Right renal cortex interstitium (tissue), 3 donors: ENCODE results near the gene COL25A1. TPM values are rescaled to one million over a fixed set of nuclear protein-coding genes. Genes with fewer than 3 reads are reported as not detected.
"Not testable (repeated sequence)": the region's sequence is repeated elsewhere in the genome, so short reads cannot be mapped to it uniquely, and the experiment has no call there.

Experiments used
- DNase-seq, 3 donors: peaks; one replicate each; pipeline ENCODE4 v3.0.0-alpha.2; 2013; ENCODE audit warnings: low read depth in 3 of 3, low spot score in 2 of 3
- polyA plus RNA-seq, 3 donors: library from polyadenylated mRNA; unstranded; fragments of 120-200 nt; gene quantifications; one replicate each; pipeline ENCODE4 v1.2.1, GENCODE V29; 2013; ENCODE audit not compliant: insufficient read length in 3 of 3

COL25A1 gene
- polyA plus RNA-seq, 3 donors = 11.6 to 20.0 (median 16.8) TPM

DNA sequence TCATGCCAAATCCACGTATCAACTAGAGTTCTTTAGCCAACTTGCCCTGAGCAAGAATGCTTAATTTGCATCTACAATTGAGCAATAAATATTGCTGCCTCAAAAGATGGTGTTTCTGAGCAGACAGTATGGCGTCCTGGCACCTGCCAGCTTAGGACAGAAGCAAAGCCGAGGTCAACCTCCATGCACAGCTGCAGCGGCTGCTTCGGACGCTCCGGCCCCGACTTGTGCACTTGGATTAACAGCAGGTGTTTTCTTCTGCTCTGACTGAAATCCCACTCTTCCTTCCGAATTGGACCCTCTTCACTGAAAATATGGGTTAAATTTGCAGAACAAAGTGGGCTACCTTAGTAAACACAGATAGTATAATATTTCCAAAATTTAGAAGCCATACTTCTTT, 324.4 kb downstream of the COL25A1 start:
- DNase-seq = no peak

DNA sequence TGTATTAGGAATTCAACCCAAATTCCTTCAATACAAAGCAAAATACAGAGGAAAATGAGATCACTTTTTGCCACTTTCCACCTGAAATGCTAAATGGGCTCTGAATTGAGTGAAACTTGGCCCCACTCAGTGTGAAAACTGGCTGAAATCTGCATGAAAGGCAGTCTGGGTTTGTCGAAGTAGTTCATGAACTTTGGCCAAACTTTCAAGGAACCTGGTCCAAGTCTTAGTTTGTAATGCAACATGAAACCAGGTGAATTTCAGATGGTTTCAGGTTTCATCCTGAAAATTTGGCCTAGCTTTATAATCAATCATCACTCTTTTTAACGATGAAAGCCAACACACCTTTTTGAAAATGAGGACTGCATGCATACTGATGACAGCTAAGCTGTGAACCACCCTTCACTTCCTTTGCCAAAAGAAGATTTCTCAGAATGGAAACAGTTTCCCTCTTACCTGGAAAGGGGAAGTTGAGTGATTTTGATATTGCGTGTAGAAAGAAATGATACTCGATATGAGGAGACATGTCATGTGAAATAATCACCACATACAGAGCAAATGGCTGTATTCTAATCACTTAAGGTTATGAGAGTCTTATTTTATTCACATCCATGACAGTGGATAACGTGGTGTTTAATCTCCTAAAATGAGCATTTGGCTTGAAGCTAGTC, 329.7 kb downstream of the COL25A1 start:
- no peak for DNase-seq

DNA sequence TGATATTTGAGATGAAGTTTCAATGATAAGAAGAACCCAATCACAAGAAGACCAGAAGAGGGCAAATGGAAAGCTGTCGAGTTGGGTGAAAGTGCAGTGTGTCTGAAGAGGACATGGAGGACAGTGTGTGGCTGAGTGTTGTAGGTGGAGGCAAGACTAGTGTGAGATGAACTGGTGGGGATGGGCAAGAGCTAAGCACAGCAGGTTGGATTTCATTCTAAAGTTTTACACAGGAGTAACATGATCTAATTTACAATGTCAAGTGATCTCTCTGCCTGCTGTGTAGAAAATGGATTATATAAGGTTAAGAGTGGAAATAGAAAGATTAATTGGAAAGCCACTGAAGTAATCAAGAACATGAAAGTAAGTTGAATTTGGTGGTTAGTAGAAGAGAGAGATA, 331.0 kb downstream of the COL25A1 start:
- DNase-seq = no peak

DNA sequence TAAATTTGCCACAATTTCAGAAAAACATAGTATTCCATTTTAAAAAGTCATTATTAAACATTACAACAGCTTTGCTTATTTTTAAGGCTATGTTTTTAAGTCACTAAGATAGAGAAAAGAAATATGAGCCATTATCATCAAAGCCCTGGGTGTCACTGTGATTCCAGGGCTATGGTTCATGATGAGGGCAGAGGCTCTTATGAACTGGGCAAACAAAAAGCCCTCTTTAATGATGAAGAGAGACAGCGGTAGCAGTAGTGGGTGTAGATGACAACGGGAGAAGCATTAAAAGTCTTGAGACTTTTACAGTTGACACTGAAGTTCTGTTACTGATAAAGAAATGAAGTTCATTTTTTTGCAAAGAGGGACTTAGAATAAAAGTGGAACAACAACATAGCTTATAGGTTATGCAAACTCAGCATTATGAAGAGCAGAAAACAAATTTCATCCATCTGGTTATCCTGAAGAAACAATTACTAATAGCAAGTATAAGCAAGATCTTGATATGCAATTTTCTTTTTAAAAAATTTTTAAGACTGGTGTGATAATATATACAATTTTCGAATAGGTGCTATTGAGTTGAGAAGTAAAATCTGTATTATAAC, 336.9 kb downstream of the COL25A1 start:
- peak; percentile 41 to 57 (median 47) for DNase-seq

DNA sequence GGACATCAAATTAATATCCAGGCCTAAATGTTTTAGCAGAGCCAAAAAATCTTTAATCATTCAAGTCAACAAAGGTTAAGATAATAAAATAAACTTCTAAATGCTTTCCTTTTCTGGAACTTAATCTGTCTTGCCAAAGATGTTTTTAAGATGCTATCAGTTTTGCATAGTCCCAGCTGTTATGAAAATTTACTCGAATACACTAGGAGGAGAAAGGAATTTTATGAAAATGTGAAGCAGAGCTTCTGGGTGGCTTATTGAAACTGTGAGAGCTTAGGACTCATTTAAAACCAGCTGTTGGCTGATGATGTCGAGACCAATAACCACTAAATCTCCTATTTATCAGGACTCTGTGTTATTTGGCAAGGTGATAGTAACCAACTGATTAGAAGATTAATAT, 337.4 kb downstream of the COL25A1 start:
- peak; percentile 50 to 69 (median 61) for DNase-seq

DNA sequence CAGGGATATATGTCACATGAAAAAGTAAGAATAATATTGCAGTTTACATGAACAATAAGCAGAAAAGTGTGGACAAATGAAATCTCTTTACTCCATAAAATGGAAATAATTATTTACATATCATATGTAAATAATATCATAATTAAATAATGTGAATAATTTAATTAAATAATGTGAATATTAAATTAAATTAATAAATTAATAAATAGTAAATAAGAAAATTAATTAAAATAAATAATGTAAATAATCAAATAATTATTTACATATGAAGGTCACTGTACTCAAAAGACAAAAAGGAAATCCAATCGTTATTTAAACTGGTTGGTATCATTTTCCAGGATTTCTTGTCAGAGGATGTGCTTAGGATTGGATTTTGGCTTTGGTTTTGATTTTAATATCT, 338.5 kb downstream of the COL25A1 start:
- no peak for DNase-seq

- no peak for DNase-seq
Observed at GRCh38 chr4:108959491-108959890, 343.0 kb downstream of the COL25A1 start.

DNA sequence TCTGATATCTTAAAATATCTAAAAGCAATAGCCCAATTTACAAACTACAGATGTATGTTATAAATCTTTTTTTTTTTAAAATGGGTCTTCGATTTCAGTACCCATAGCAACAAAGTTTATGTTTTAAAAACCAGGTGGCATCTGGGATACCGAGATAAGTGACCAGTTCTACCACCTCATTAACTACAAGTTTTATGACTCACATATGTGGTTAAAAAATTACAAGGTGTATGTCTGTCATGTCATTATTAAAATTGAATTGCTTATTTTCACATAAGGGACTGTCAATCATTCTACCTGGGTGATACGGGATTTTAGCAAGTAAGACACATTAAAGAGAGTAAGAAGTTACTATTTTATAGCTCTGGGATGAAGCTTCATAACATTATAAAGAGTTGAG, 347.6 kb downstream of the COL25A1 start:
- no peak for DNase-seq

DNA sequence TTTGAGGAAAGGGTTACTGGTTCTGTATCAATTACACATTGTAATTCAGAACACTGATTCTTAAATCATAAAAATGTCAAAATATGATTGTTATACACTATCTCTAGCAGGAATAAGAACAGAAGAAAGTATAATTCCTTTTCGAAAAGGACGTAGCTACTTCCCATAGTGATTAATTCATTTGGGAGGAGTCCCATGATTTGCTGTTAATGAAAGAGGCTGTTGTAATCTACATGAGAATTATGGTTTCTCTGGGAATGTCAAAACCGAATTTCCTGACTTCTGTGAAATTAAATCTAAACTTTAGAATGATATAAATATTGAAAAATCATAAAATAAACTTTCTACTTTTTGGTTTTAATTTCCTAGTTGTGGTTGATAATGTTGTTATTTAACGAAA, 348.5 kb downstream of the COL25A1 start:
- no peak for DNase-seq

DNA sequence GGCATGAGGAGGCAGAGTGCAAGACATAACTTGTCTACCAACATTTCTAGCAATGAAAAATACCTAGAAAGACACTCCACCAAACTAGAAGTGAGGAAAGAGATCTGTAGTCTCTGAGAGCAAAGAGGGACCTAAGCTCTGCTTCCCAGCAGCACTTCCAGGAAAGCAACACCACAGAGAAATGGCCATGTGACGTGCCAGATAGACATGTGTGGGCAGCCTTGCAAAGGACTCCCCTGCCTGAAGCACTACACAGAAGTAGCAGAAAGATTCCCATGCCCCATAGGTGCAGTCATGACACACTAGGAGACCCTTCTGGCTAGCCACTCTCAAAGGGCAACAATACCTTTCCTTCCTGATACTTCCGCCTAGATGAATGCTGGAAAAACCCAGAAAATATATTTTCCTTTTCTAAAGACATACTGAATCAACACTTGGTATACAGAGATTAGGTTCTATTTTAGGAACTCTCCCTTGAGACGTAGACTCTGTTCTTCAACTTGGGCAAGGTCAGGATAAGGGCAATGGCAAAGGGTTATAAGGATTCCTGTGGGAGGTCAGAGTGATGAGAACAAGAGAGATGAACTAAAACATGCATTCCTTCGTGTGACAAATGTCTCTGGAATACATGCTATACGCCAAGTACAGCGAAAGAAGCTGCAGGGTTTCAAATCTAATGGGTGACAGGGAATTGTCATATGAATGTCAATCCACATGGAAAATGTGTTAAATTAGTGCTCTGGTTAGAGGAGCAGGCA, 352.1 kb downstream of the COL25A1 start:
- no peak for DNase-seq

- no peak for DNase-seq
Observed at GRCh38 chr4:108947526-108947925, 354.9 kb downstream of the COL25A1 start.

GRCh38 chr4:108946237-108946636, 356.2 kb downstream of the COL25A1 start:
- no peak for DNase-seq

GRCh38 chr4:108943976-108944591, 358.4 kb downstream of the COL25A1 start:
- DNase-seq = no peak

DNA sequence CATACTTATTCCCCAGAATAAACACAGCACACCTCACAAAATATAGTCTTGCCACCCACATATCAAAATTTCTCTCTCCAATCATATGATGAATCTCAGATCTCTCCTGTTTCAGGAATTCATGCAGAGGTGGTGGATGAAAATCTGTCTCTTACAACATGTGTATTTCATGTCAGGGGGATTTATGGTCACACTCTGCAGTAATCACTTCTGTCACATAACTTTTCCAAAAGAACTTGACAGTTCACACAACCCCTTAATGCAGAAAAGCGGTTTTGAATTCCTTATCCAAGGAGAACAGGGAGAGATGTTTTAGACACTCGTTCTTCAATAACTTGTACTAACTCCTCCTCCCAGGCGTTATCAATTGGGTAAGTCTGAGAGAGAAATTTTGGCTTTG, 359.1 kb downstream of the COL25A1 start:
- no peak for DNase-seq

DNA sequence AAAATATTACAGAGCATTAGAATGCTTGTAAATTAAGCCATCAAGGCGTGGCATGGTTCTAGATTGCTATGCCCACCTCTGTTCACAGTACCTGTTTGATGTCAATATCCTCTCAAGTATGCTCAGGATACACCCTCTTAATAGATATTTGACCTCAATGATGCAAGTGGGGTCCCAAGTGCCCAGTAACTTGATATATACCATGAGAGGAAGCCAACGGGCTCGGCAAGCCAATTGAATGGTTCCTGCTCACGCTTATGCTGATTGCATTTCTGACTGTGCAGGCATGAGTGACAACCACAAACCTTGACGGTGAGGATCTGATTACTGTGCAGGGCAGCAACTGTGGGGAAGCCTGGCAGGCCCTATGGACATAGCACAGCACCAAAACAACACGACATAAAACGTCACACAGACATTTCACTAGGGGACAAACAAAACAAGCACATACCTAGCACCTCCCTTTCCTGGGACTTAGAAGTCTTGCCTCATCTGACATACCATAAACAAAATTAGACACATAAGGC, 360.5 kb downstream of the COL25A1 start:
- DNase-seq = no peak

DNA sequence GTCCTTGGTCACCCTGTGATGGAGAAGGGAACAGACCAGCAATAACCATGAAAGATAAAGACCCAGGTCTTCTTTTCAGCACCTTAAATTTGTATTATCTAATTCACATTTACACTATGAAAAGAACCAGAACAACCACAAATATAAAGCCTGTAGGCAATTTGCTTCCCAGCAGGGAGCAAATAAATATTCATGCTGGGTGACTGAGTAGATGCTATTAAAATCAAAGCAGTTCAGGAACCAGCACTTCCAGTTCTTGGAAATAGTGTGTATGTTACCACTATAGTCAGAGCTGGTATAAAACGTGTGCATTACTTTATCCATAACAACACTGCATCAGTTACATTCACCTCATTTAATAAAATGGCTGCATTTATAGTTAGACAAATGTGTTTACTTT, 361.8 kb downstream of the COL25A1 start:
- DNase-seq = peak in 1 of 3 donors; percentile 29

DNA sequence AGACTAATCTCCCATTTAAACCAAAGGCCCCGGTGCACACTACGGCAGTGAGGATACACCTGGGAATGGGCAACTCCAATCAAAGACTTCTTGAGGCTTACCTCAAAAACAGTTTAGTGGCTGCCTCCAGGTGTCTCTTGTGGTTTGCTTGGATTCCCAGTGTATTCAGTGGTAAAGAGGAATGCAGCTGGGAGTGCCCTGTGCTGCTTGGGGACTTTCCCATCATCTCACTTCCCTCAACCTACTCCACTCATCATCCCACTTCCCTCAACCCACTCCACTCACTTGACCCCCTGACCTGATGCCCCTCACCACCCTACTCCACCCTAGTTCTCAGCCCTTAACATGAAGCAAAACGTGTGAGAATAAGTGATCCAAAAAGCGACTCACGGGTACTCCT, 362.3 kb downstream of the COL25A1 start:
- DNase-seq = no peak

DNA sequence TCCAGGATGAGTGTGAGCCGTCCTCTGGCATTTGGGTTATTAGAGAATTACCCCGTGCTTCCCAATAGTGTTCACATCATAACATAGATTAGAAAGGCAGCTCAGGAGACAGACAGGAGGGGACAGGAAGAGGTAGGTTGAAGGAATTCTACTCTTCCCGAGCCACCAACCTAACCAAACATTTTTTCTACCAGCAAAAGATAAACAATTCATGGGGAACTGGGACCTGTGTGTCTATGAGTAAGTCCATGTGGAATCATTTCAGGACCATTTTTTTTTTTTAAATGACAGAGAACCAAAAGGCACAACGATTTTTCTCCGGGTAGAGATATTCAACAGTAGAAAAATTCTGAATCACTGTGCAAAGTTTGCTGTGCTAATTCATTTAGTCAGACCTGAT, 365.4 kb downstream of the COL25A1 start:
- DNase-seq = no peak

GRCh38 chr4:108933925-108934324, 368.5 kb downstream of the COL25A1 start:
- DNase-seq = not testable (repeated sequence)

GRCh38 chr4:108933046-108933445, 369.4 kb downstream of the COL25A1 start:
- DNase-seq = no peak

- no peak for DNase-seq
Observed at GRCh38 chr4:108931926-108932325, 370.5 kb downstream of the COL25A1 start.
